ENCODE measurements around the gene GOLGA8M.
"Not testable (repeated sequence)": the region's sequence is repeated elsewhere in the genome, so short reads cannot be mapped to it uniquely, and the experiment has no call there.

GOLGA8M gene

GRCh38 chr15:28718576-28718975 lies 6.4 kb upstream of the GOLGA8M start:
- H3K4me3 ChIP-seq (replicated peaks; ENCODE audit: low read depth, low read length); H3K36me3 ChIP-seq (ENCODE audit: control insufficient read depth, insufficient read depth, low read length); DNase-seq (ENCODE audit: extremely low read depth, insufficient read length); H3K27me3 ChIP-seq (replicated peaks; ENCODE audit: control insufficient read depth, insufficient read depth, low read length): not testable (repeated sequence)

DNA sequence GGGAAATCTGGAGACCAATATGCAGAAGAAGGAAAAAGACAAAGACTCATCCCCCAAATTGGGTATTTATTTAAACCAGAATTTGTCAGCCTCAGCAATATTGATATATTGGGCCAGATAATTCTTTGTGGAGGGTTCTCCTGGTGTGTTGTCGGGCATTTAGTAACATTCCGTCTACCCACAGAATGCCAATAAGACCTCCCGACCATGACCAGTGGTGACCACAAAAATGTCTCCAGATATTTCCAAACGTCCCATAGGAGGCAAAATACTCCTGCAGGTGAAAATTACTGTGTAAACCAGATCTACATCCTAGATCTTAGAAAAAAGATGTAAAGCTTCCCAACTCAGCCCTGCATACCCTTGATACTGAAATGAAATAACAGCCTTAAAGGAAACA lies 2.0 kb upstream of the GOLGA8M start:
- H3K36me3 ChIP-seq (ENCODE audit: control insufficient read depth, insufficient read depth, low read length); DNase-seq (ENCODE audit: extremely low read depth, insufficient read length); H3K27me3 ChIP-seq (replicated peaks; ENCODE audit: control insufficient read depth, insufficient read depth, low read length); H3K4me3 ChIP-seq (replicated peaks; ENCODE audit: low read depth, low read length): not testable (repeated sequence)

GRCh38 chr15:28703927-28704326 lies 8.3 kb downstream of the GOLGA8M start:
- not testable (repeated sequence) for H3K27me3 ChIP-seq (replicated peaks; ENCODE audit: control insufficient read depth, insufficient read depth, low read length); DNase-seq (ENCODE audit: extremely low read depth, insufficient read length); H3K36me3 ChIP-seq (ENCODE audit: control insufficient read depth, insufficient read depth, low read length); H3K4me3 ChIP-seq (replicated peaks; ENCODE audit: low read depth, low read length)

GRCh38 chr15:28702427-28702826 lies 9.8 kb downstream of the GOLGA8M start:
- not testable (repeated sequence) for H3K36me3 ChIP-seq (ENCODE audit: control insufficient read depth, insufficient read depth, low read length); H3K4me3 ChIP-seq (replicated peaks; ENCODE audit: low read depth, low read length); DNase-seq (ENCODE audit: extremely low read depth, insufficient read length); H3K27me3 ChIP-seq (replicated peaks; ENCODE audit: control insufficient read depth, insufficient read depth, low read length)

- H3K27me3 ChIP-seq (replicated peaks; ENCODE audit: control insufficient read depth, insufficient read depth, low read length); DNase-seq (ENCODE audit: extremely low read depth, insufficient read length); H3K36me3 ChIP-seq (ENCODE audit: control insufficient read depth, insufficient read depth, low read length); H3K4me3 ChIP-seq (replicated peaks; ENCODE audit: low read depth, low read length): not testable (repeated sequence)
These were observed 18.0 kb downstream of the GOLGA8M start for GRCh38 chr15:28694006-28694751.

DNA sequence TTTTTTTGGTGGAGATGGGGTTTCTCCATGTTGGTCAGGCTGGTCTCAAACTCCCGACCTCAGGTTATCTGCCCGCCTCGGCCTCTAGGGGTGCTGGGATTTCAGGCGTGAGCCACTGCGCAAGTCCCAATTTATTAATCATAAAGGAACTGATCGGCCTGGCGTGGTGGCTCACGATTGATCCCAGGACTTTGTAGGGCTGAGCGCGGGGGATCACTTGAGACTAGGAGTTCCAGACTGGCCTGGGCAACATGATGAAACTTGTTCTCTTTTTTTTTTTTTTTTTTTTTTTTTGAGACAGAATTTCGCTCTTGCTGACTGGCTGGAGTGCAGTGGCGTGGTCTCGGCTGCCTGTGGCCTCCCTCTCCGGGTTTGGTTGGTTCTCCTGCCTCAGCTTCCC lies 19.2 kb downstream of the GOLGA8M start:
- H3K36me3 ChIP-seq (ENCODE audit: control insufficient read depth, insufficient read depth, low read length); DNase-seq (ENCODE audit: extremely low read depth, insufficient read length); H3K27me3 ChIP-seq (replicated peaks; ENCODE audit: control insufficient read depth, insufficient read depth, low read length); H3K4me3 ChIP-seq (replicated peaks; ENCODE audit: low read depth, low read length): not testable (repeated sequence)

GRCh38 chr15:28673533-28673932 lies 38.7 kb downstream of the GOLGA8M start:
- not testable (repeated sequence) for DNase-seq (ENCODE audit: extremely low read depth, insufficient read length); H3K4me3 ChIP-seq (replicated peaks; ENCODE audit: low read depth, low read length); H3K36me3 ChIP-seq (ENCODE audit: control insufficient read depth, insufficient read depth, low read length); H3K27me3 ChIP-seq (replicated peaks; ENCODE audit: control insufficient read depth, insufficient read depth, low read length)

- not testable (repeated sequence) for H3K36me3 ChIP-seq (ENCODE audit: control insufficient read depth, insufficient read depth, low read length); H3K27me3 ChIP-seq (replicated peaks; ENCODE audit: control insufficient read depth, insufficient read depth, low read length); DNase-seq (ENCODE audit: extremely low read depth, insufficient read length); H3K4me3 ChIP-seq (replicated peaks; ENCODE audit: low read depth, low read length)
These were observed 40.1 kb downstream of the GOLGA8M start for GRCh38 chr15:28672122-28672521.

DNA sequence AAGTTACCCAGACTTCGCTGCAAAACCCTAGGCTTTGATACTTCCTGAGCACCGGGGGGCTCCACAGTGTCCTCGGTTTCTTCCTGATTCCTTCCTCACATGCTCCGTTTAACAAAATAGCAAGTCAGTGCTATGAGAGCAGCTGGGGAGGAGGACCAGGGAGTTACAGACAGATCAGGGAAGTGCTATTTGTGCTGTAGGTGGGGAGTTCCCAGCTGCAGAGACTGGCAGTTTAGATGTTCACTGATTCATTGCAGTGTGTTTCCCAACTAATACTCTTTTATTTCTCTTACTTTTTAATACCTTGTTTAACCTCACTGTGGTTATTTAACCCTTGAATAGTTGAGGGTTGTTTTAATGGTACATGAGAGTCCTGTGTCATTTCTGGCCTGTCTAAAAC lies 45.8 kb downstream of the GOLGA8M start:
- not testable (repeated sequence) for DNase-seq (ENCODE audit: extremely low read depth, insufficient read length); H3K27me3 ChIP-seq (replicated peaks; ENCODE audit: control insufficient read depth, insufficient read depth, low read length); H3K36me3 ChIP-seq (ENCODE audit: control insufficient read depth, insufficient read depth, low read length); H3K4me3 ChIP-seq (replicated peaks; ENCODE audit: low read depth, low read length)

DNA sequence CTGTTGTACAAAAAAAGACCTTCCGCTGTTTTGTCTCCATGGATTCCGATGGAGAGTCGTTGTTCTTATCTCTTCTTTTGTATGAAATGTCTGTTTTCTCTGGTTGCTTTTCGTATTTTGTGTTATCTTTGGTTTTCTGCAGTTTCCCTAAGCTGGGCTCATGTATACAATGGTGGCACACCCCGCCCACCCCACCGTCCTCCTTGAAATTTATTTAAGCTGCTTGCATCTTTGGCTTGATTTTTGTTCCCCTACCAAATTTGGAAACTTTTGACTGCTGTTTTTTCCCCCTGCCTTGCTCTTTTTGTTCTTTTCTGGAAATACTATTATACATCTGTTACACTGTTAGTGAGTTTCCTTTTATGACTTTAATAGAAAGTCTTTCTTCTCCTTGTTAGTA lies 47.6 kb downstream of the GOLGA8M start:
- not testable (repeated sequence) for DNase-seq (ENCODE audit: extremely low read depth, insufficient read length); H3K36me3 ChIP-seq (ENCODE audit: control insufficient read depth, insufficient read depth, low read length); H3K4me3 ChIP-seq (replicated peaks; ENCODE audit: low read depth, low read length); H3K27me3 ChIP-seq (replicated peaks; ENCODE audit: control insufficient read depth, insufficient read depth, low read length)

DNA sequence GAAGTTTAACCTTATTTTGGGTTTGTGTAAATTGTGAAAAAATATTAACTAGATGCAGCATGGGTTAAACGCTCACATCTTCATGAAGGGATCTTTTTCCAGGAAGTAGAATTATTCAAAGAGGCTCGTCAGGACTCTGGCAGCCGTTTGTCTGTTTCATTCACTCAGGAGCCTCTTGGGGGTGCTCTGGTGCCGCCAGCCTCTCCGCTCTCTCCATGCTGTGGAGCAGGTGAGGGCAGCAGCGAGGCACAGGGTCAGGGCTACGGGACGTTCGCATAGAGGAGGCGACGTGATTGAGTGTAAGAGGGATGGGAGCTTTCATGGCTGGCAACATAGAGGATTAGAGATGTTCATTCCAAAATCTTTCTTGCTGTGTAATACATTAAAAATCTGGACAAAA lies 48.5 kb downstream of the GOLGA8M start:
- H3K4me3 ChIP-seq (replicated peaks; ENCODE audit: low read depth, low read length); DNase-seq (ENCODE audit: extremely low read depth, insufficient read length); H3K36me3 ChIP-seq (ENCODE audit: control insufficient read depth, insufficient read depth, low read length); H3K27me3 ChIP-seq (replicated peaks; ENCODE audit: control insufficient read depth, insufficient read depth, low read length): not testable (repeated sequence)

GRCh38 chr15:28660750-28661149 lies 51.5 kb downstream of the GOLGA8M start:
- DNase-seq (ENCODE audit: extremely low read depth, insufficient read length); H3K36me3 ChIP-seq (ENCODE audit: control insufficient read depth, insufficient read depth, low read length); H3K27me3 ChIP-seq (replicated peaks; ENCODE audit: control insufficient read depth, insufficient read depth, low read length); H3K4me3 ChIP-seq (replicated peaks; ENCODE audit: low read depth, low read length): not testable (repeated sequence)

GRCh38 chr15:28656018-28656360 lies 56.2 kb downstream of the GOLGA8M start:
- DNase-seq (ENCODE audit: extremely low read depth, insufficient read length); H3K36me3 ChIP-seq (ENCODE audit: control insufficient read depth, insufficient read depth, low read length); H3K4me3 ChIP-seq (replicated peaks; ENCODE audit: low read depth, low read length); H3K27me3 ChIP-seq (replicated peaks; ENCODE audit: control insufficient read depth, insufficient read depth, low read length): not testable (repeated sequence)

- H3K36me3 ChIP-seq (ENCODE audit: control insufficient read depth, insufficient read depth, low read length); H3K27me3 ChIP-seq (replicated peaks; ENCODE audit: control insufficient read depth, insufficient read depth, low read length); H3K4me3 ChIP-seq (replicated peaks; ENCODE audit: low read depth, low read length); DNase-seq (ENCODE audit: extremely low read depth, insufficient read length): not testable (repeated sequence)
These were observed 56.7 kb downstream of the GOLGA8M start for GRCh38 chr15:28655329-28656017.

DNA sequence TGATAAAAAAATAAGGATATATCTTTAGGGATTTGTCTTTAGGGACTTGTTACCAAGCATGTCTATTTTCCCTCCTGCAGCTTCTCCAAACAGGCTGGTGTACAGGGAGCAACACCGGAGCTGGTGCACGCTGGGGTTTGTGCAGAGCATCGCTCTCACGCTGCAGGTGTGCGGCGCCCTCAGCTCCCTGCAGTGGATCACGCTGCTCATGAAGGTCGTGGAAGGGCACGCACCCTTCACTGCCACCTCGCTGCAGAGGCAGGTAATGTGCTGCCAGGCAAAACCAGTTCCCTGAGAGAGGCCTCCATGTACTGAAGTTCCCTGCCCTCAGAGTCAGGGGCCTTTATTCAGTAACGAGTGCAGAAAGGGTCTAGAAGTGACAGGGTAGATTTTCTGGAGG lies 58.0 kb downstream of the GOLGA8M start:
- not testable (repeated sequence) for H3K4me3 ChIP-seq (replicated peaks; ENCODE audit: low read depth, low read length); H3K27me3 ChIP-seq (replicated peaks; ENCODE audit: control insufficient read depth, insufficient read depth, low read length); H3K36me3 ChIP-seq (ENCODE audit: control insufficient read depth, insufficient read depth, low read length); DNase-seq (ENCODE audit: extremely low read depth, insufficient read length)

Data from GM06990 (cell line).